Body of pancreas (tissue), 4 donors: ENCODE measurements around the gene AUTS2.

Source experiments
- POLR2A ChIP-seq, 3 donors: fragments of 450-650 bp; IDR thresholded peaks; one replicate each; pipeline ENCODE4 v1.6.1; 2016; ENCODE audit warnings: antibody characterized with exemption in 3 of 3, mild to moderate bottlenecking in 2 of 3
- TF ChIP-seq, protein P1 (sequence below), 7 experiments: fragments of 450-650 bp in 4 of 7; fragments of 200-600 bp in 3 of 7; sonication (generic) in 3 of 7; IDR thresholded peaks; one replicate each; pipeline ENCODE4 v1.5.1; 2016 to 2019; ENCODE audit warnings: antibody characterized with exemption in 7 of 7

DNA sequence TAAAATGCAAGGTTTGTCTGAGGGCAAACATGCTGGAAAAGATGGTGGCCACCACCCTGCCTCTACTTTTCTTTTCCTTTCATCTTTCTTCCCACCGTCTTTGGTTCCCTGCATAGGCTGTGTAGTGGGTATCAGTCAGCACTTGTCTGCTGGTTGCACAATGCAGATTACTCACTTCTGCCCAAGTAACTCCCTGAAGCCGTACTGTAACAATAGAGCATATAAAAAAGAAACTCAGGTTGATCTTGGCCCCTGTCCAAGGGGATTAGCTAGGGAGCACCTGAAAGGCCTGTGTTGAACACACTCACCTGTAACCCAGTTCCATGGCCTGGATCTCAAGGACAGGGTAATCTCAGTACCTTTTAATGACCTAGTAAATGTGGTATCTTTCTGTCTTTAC lies 1000.7 kb downstream of the AUTS2 start:
- TF ChIP-seq, protein P1, sequence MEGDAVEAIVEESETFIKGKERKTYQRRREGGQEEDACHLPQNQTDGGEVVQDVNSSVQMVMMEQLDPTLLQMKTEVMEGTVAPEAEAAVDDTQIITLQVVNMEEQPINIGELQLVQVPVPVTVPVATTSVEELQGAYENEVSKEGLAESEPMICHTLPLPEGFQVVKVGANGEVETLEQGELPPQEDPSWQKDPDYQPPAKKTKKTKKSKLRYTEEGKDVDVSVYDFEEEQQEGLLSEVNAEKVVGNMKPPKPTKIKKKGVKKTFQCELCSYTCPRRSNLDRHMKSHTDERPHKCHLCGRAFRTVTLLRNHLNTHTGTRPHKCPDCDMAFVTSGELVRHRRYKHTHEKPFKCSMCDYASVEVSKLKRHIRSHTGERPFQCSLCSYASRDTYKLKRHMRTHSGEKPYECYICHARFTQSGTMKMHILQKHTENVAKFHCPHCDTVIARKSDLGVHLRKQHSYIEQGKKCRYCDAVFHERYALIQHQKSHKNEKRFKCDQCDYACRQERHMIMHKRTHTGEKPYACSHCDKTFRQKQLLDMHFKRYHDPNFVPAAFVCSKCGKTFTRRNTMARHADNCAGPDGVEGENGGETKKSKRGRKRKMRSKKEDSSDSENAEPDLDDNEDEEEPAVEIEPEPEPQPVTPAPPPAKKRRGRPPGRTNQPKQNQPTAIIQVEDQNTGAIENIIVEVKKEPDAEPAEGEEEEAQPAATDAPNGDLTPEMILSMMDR (IDR thresholded peaks at IDR 0.05), result no peak
- TF ChIP-seq POLR2A (IDR thresholded peaks at IDR 0.05), result no peak
